Activated CD4-positive, alpha-beta T cell treated with anti-CD3 and anti-CD28 coated beads, Interleukin-2, amount 50 U/mL, for 4 hours (primary cell): ENCODE results near the gene HSF2.
"Not testable (repeated sequence)": the region's sequence is repeated elsewhere in the genome, so short reads cannot be mapped to it uniquely, and the experiment has no call there.

Experiments used
- DNase-seq, 2 experiments: peaks; one replicate each; pipeline ENCODE4 v3.0.0-alpha.2; 2020

HSF2 gene

DNA sequence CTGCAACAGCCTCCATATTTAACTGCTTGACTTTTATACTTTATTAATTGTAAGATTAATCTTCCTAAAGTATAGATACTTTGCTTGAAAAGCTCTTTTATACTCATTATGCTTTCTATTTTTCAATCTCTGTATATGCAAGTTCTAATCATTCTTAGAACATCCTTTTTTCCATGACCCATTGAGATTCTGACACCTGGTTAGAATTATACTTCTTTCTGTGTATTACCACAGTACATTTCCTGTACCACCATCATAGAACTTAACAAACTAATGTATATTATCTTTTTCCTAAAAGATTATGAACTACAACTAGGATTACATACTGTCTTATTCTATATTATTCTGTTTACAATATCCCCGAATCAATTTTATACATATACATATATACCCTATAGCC, 58.6 kb downstream of the HSF2 start:
- no peak for DNase-seq

DNA sequence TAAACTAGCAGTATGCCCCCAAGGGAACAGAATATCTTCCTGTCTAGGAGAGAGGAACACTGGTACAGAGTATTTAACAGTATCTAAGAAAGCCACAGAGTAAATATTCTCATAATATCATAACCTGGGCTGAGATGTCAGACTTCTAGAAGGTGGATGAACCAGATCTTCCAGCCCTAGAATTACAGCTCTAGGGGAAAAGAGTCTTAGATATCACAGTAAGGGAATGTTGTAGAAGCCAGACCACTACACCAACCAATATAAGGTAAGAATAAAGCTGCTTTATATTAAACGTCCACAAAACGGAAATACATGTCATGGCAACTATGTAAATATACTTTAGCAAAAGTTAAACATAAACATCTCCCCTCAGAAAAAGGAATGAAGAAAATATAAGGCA, 59.8 kb downstream of the HSF2 start:
- no peak for DNase-seq

DNA sequence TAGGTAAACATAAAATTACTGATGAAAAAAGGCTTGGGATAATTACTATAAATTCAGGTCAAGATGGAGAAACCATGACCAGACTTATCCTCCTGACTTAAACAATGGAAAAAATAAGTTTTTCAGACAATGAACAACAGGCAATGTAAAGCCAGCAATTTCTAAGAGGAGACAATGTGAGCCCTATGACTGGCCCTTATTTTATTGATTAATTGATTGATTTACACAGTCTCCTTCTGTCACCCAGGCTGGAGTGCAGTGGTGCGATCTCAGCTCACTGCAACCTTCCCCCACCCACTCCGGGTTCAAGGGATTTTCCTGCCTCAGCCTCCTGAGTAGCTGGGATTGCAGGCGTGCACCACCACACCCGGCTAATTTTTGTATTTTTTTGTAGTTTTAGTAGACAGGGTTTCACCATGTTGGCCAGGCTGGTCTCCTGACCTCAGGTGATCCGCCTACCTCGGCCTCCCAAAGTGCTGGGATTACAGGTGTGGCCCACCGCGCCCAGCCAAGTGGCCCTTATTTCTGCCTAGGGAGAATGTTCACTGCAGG, 60.5 kb downstream of the HSF2 start:
- DNase-seq: not testable (repeated sequence)

DNA sequence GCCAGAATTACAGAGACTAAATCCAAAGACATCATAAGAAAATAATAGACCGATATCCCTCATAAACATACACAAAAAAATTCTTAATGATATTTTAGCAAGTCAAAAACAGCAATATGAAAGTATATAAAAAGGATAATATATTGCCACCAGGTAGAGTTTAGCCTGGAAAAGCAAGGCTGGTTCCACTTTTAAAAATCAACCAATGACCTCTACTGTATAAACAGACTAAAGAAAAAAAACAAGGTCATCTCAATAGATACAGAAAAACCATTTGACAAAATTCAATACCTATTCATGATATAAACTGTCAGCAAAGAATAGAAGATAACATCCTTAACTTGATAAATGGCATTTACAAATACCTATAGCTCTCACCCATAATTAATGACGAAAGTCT, 62.4 kb downstream of the HSF2 start:
- no peak for DNase-seq

DNA sequence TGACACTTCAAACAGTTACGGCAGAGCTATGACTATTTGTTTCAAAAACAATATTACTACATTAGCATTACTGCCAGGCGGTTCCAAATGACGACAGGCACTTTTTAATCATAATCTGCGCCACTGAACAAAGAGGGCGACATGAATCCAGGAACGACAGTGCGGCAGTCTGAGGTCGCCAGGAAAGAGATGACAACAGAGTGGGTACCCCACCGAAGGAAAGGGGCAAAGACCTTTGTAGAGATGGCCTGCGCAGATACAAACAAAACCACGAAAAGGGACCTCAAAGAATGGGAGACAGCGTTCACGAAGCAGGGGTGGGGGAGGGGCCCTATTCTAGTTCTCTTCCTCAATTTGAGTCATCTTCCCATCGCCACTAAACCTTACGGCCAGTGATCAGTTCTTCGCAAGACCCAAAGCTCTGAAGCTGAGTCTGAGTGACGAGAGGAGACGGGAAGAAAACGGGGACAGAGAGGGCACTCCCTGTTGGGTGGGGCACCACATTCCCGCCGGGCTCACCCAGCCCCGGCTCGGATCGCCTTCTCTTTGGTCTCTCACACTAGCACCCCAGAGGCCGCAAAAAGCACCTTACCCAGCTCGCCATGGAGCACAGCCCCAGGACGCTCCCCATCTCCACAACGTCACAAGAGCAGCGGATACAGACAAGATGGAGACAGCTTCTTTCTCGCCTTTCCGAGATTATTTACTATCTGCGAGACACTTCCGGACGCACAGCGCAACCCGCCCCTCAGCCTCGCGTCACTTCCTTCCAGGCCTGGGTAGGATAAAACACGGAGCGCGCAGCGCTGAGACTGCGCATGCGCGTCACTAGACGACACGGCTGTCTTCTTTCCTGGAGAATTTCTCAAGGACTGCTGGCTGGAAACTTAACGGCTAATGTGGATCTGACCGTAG, 71.9 kb downstream of the HSF2 start, which contains the start of gene SERINC1:
SERINC1 (minus strand) TSS at position 701 of the 915 bp plus-strand sequence; CDS start at position 631, 70 bp downstream.
- peak; percentile 90 to 92 for DNase-seq

DNA sequence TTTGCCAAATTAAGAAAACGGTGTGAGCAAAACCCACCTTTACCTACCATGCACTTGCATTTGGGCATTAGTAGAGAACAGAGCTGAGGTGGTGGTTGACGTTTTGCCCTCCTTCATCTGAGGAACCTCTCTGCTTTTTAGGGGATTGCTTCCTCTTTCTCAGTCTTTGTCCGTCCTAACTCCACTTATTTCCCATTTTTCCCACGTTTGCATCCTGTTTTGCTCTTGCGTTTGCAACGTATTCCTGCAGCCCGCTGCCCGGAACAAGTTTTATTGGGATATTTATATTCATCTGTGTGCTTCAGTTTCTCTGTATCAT, 72.5 kb downstream of the HSF2 start:
- DNase-seq: no peak

DNA sequence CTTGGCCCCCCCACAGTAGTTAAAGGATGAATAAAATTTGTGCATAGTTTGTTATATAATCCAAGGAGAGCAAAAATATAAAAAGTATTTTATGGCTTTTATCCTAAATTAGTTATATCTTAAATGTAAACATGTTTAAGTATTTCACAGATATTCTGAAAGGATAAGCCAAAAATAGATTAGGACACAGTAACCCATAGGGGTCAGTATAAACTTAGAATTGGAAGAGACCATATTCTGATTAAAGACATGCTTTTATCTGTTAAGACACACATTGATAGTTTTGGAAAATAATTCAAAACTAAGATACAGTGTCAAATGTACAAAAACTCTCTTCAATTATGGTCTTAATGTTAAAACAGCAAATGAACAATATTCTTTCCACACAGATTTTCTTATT, 76.7 kb downstream of the HSF2 start:
- no peak for DNase-seq

DNA sequence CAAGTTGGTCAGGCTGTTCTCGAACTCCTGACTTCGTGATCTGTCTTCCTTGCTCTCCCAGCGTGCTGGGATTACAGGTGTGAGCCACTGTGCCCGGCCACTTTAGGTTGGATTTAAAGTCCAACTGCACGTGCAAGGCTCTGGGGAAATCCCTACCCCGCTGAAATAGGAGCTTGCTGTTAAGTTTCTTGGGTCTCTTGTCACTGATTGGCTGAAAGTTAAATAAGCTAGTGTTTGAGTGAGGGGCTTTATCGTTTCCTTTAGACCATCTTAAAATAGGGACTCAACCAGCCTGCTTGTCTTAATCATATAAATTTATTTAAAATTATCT, 83.3 kb downstream of the HSF2 start:
- no peak for DNase-seq
